ENCODE data around the gene GALNT10.

Gene GALNT10

DNA sequence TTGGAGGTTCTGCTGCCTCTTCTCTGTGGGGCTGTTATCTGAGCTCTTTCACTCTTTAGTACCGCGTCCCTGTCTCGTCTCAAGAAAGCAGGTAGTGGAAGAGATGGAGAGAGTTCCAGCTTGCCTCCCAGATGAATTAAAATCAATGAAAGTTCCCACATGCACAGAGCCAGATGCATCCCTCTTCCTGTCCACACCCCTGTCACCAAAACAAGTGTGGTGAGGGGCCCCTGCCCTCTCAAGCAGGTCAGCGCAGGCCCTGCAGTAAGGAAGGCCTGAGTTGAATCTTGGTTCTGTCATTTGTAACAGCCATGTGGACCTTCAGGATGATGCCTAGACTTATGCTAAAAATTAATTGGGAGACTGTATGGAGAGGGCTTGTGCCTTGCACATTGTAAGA lies 26.9 kb downstream of the GALNT10 start:
- Mint-ChIP-seq H3K9me3 (no peaks in the 10 kb centered on the region), H3K4me1 (peaks cover 33% of the 10 kb centered on the region), H3K27ac (no peak overlapping the region)

DNA sequence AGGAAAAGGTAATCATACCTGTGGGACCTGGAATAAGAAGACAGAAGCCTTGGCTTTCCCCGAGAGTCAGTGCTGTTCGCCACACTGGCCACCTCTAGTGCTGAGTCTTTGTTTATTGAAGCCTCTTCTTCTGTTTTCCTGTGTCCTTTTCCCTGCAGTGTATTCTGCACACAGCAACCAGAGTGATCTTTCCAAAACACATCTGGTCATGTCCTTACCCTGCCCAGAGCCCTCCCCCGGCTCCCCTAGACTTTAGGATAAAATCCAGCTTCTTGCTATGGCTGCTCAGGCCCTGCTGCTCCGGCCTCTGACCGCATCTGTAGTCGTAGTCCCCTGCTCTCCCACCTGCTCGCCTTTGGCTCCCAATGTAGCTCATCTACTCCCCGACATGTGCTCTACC lies 28.3 kb downstream of the GALNT10 start:
- H3K9me3 Mint-ChIP-seq: no peaks in the 10 kb centered on the region
- TF ChIP-seq CTCF (IDR thresholded peaks at IDR 0.05; ENCODE audit: unreplicated experiment in 3 of 3): no peak
- peaks cover 4% of the 10 kb centered on the region for H3K36me3 Mint-ChIP-seq (ENCODE audit: low read depth)
- no peak overlapping the region for H3K27ac Mint-ChIP-seq
- no peaks in the 10 kb centered on the region for H3K27me3 Mint-ChIP-seq (ENCODE audit: low read depth)
- peaks cover 33% of the 10 kb centered on the region for H3K4me1 Mint-ChIP-seq
- no peak overlapping the region for H3K4me3 Mint-ChIP-seq

More for the DNA sequence above, 26.9 kb downstream of the GALNT10 start:
- H3K27me3 Mint-ChIP-seq (ENCODE audit: low read depth): no peaks in the 10 kb centered on the region
- H3K36me3 Mint-ChIP-seq (ENCODE audit: low read depth): no peaks in the 10 kb centered on the region
- no peak for TF ChIP-seq CTCF (IDR thresholded peaks at IDR 0.05; ENCODE audit: unreplicated experiment in 3 of 3)
- H3K4me3 Mint-ChIP-seq: no peak overlapping the region

DNA sequence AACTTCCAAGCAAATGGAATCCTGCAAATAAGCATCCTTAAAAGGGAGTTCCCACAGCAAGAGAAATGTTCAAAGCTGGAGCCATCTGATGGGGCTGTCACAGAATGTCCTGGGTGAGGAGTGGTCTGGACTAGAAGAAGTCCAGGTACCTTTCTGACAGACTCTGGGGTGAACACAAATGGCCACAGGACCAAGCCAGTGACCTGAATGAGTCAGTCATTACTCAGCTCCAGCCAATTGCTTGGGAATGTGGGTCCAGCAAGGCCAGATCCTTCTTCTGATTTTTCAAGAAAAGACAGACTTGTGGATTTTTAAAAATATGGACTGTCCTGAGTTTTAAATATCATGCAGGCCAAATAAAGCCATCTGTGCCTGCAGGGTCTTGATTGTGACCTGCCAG lies 30.1 kb downstream of the GALNT10 start:
- TF ChIP-seq CTCF (IDR thresholded peaks at IDR 0.05; ENCODE audit: unreplicated experiment in 3 of 3): no peak
- H3K4me1 Mint-ChIP-seq: peaks cover 24% of the 10 kb centered on the region
- peak overlapping the region in 2 of 3 experiments; percentile 20 to 37 for H3K27ac Mint-ChIP-seq
- H3K27me3 Mint-ChIP-seq (ENCODE audit: low read depth): no peaks in the 10 kb centered on the region
- H3K9me3 Mint-ChIP-seq: no peaks in the 10 kb centered on the region
- H3K36me3 Mint-ChIP-seq (ENCODE audit: low read depth): peaks cover 6% of the 10 kb centered on the region
- no peak overlapping the region for H3K4me3 Mint-ChIP-seq

GRCh38 chr5:154221371-154221896 lies 30.9 kb downstream of the GALNT10 start:
- Mint-ChIP-seq H3K4me1 (peaks cover 19% of the 10 kb centered on the region), H3K9me3 (peaks cover 2% of the 10 kb centered on the region), H3K27ac (peak overlapping the region; percentile 84 to 94 (median 93)), H3K4me3 (no peak overlapping the region), H3K36me3 (ENCODE audit: low read depth) (peaks cover 9% of the 10 kb centered on the region), H3K27me3 (ENCODE audit: low read depth) (no peaks in the 10 kb centered on the region)
- no peak for TF ChIP-seq CTCF (IDR thresholded peaks at IDR 0.05; ENCODE audit: unreplicated experiment in 3 of 3)

DNA sequence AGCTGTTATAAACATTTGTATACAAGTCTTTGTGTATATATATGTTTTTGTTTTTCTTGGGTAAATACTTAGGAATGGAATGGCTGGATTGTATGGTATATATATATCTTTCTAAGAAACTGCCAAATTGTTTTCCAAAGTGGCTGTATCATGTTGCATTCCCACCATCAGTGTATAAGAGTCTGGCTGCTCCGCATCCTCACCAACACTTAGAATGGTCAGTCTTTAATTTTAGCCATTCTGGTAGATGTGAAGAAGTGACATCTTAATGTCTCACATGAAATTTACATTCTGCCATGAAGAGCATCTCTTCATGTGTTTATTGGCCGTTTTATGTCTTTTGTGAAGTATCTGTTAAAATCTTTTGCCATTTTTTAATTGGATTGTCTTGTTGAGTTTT lies 31.9 kb downstream of the GALNT10 start:
- H3K4me3 Mint-ChIP-seq: no peak overlapping the region
- no peaks in the 10 kb centered on the region for H3K27me3 Mint-ChIP-seq (ENCODE audit: low read depth)
- peaks cover 10% of the 10 kb centered on the region for H3K9me3 Mint-ChIP-seq
- peaks cover 19% of the 10 kb centered on the region for H3K36me3 Mint-ChIP-seq (ENCODE audit: low read depth)
- H3K27ac Mint-ChIP-seq: peak overlapping the region in 1 of 3 experiments; percentile 84
- peaks cover 11% of the 10 kb centered on the region for H3K4me1 Mint-ChIP-seq
- no peak for TF ChIP-seq CTCF (IDR thresholded peaks at IDR 0.05; ENCODE audit: unreplicated experiment in 3 of 3)

DNA sequence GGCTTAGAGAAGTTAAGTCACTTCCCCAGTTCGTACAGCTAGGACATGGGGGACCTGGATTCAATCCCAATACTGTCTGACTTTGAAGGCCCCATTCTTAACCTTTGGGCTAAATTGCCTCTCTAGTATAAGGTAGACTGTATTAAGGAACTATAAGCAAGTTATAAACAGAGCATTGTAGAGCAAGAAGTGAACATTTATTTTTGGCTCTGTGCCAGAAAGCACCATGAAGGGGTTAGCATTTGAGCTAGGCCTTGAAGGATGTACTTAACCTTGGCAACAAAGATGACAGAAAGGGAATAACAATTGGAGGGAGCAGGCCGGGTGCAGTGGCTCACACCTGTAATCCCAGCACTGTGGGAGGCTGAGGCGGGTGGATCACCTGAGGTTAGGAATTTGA lies 32.8 kb downstream of the GALNT10 start:
- H3K4me3 Mint-ChIP-seq: no peak overlapping the region
- no peak overlapping the region for H3K27ac Mint-ChIP-seq
- peaks cover 8% of the 10 kb centered on the region for H3K4me1 Mint-ChIP-seq
- H3K36me3 Mint-ChIP-seq (ENCODE audit: low read depth): peaks cover 27% of the 10 kb centered on the region
- H3K27me3 Mint-ChIP-seq (ENCODE audit: low read depth): peaks cover 6% of the 10 kb centered on the region
- H3K9me3 Mint-ChIP-seq: peaks cover 17% of the 10 kb centered on the region
- TF ChIP-seq CTCF (IDR thresholded peaks at IDR 0.05; ENCODE audit: unreplicated experiment in 3 of 3): no peak
